HK-2 (cell line): ENCODE results near the gene PEX26.
A peak's percentile ranks its signal among the peaks of the same experiment; 100 is the strongest.
"Not testable (repeated sequence)": the region's sequence is repeated elsewhere in the genome, so short reads cannot be mapped to it uniquely, and the experiment has no call there.

Experiments
- DNase-seq: peaks from one replicate; pipeline ENCODE4 v3.0.0-alpha.2; 2018; ENCODE audit not compliant: unreplicated experiment

The PEX26 gene

GRCh38 chr22:18056807-18057474, 20.8 kb upstream of the PEX26 start:
- no peak for DNase-seq

- DNase-seq: peak; percentile 59
Measured at GRCh38 chr22:18057568-18058209, 20.1 kb upstream of the PEX26 start.

- DNase-seq: no peak
Measured at GRCh38 chr22:18058371-18059093, 19.3 kb upstream of the PEX26 start.

- DNase-seq: no peak
Measured at GRCh38 chr22:18059094-18059417, 18.7 kb upstream of the PEX26 start.

- DNase-seq: no peak
Measured at GRCh38 chr22:18059473-18059872, 18.3 kb upstream of the PEX26 start.

- no peak for DNase-seq
Measured at GRCh38 chr22:18059991-18060390, 17.8 kb upstream of the PEX26 start.

- DNase-seq: peak; percentile 60
Measured at GRCh38 chr22:18060646-18061620, 16.9 kb upstream of the PEX26 start.

- DNase-seq: no peak
Measured at GRCh38 chr22:18062421-18062820, 15.4 kb upstream of the PEX26 start.

- no peak for DNase-seq
Measured at GRCh38 chr22:18063306-18063705, 14.5 kb upstream of the PEX26 start.

- not testable (repeated sequence) for DNase-seq
Measured at GRCh38 chr22:18063715-18064114, 14.1 kb upstream of the PEX26 start.

- no peak for DNase-seq
Measured at GRCh38 chr22:18064636-18065035, 13.2 kb upstream of the PEX26 start.

- DNase-seq: no peak
Measured at GRCh38 chr22:18065256-18065655, 12.5 kb upstream of the PEX26 start.

GRCh38 chr22:18066181-18066859, 11.5 kb upstream of the PEX26 start:
- no peak for DNase-seq

- no peak for DNase-seq
Measured at GRCh38 chr22:18067121-18067520, 10.7 kb upstream of the PEX26 start.

GRCh38 chr22:18067548-18068341, 10.0 kb upstream of the PEX26 start:
- no peak for DNase-seq

- no peak for DNase-seq
Measured at GRCh38 chr22:18068381-18068988, 9.3 kb upstream of the PEX26 start.

GRCh38 chr22:18069041-18069440, 8.7 kb upstream of the PEX26 start:
- no peak for DNase-seq

- no peak for DNase-seq
Measured at GRCh38 chr22:18070041-18070440, 7.7 kb upstream of the PEX26 start.

- no peak for DNase-seq
Measured at GRCh38 chr22:18070556-18071306, 7.1 kb upstream of the PEX26 start.
